GM19372 (cell line): ENCODE data around the gene C19orf73.
"Not testable (repeated sequence)": the region's sequence is repeated elsewhere in the genome, so short reads cannot be mapped to it uniquely, and the experiment has no call there.

ENCODE experiments used
- ATAC-seq: cut with Tn5 transposase; IDR thresholded peaks from one replicate; pipeline ENCODE4 v1.9.1; 2021; ENCODE audit warnings: mild to moderate bottlenecking, low read depth, moderate library complexity; ENCODE audit not compliant: unreplicated experiment

C19orf73 gene

GRCh38 chr19:49125025-49125731, 6.2 kb upstream of the C19orf73 start:
- no peak for ATAC-seq

- not testable (repeated sequence) for ATAC-seq
Observed at GRCh38 chr19:49123285-49123684, 4.3 kb upstream of the C19orf73 start.

- ATAC-seq = not testable (repeated sequence)
Observed at GRCh38 chr19:49121841-49122240, 2.9 kb upstream of the C19orf73 start.

GRCh38 chr19:49120868-49121267, 1.9 kb upstream of the C19orf73 start:
- no peak for ATAC-seq

GRCh38 chr19:49120325-49120683, 1.4 kb upstream of the C19orf73 start:
- no peak for ATAC-seq

- no peak for ATAC-seq
Observed at GRCh38 chr19:49119411-49120324, 725 bp upstream of the C19orf73 start, which contains the start of gene PPFIA3. Gene PPFIA3 (plus strand): TSS chr19:49119544. CDS start chr19:49127874, 8,330 bp downstream.

GRCh38 chr19:49117677-49118564, 1.0 kb downstream of the C19orf73 start:
- ATAC-seq = no peak

- ATAC-seq = no peak
Observed at GRCh38 chr19:49116544-49116943, 2.4 kb downstream of the C19orf73 start.

- ATAC-seq = no peak
Observed at GRCh38 chr19:49114630-49115363, 4.1 kb downstream of the C19orf73 start.

- no peak for ATAC-seq
Observed at GRCh38 chr19:49113762-49114629, 4.9 kb downstream of the C19orf73 start, which contains the start of gene LIN7B. Gene LIN7B (plus strand): TSS chr19:49114370. CDS start chr19:49114405, 35 bp downstream.

GRCh38 chr19:49111218-49111998, 7.5 kb downstream of the C19orf73 start:
- no peak for ATAC-seq

GRCh38 chr19:49110567-49110966, 8.4 kb downstream of the C19orf73 start:
- no peak for ATAC-seq

- ATAC-seq = no peak
Observed at GRCh38 chr19:49109569-49110233, 9.2 kb downstream of the C19orf73 start.

- no peak for ATAC-seq
Observed at GRCh38 chr19:49109051-49109450, 9.9 kb downstream of the C19orf73 start.

- ATAC-seq = no peak
Observed at GRCh38 chr19:49107625-49108459, 11.1 kb downstream of the C19orf73 start.

GRCh38 chr19:49106648-49107135, 12.3 kb downstream of the C19orf73 start:
- no peak for ATAC-seq
